ENCODE data around the gene TMEM202.

DNA sequence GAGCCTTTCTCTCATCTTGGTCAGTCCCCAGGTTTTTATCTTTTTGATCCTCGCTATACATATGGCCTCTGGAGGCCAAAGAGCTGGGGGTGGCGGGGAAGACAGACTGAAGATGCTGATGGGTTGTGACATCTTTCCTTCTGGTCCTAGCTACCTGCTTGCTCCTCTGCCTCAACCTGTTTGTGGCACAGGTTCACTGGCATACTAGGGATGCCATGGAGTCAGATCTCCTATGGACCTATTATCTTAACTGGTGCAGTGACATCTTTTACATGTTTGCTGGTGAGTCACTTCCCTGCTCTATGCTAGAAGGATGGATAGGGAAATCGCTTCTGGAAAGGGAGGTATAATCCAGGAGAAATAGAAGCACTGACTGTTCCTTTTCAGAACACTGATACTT is 8.8 kb downstream of the TMEM202 start:
- TF ChIP-seq, protein P1, sequence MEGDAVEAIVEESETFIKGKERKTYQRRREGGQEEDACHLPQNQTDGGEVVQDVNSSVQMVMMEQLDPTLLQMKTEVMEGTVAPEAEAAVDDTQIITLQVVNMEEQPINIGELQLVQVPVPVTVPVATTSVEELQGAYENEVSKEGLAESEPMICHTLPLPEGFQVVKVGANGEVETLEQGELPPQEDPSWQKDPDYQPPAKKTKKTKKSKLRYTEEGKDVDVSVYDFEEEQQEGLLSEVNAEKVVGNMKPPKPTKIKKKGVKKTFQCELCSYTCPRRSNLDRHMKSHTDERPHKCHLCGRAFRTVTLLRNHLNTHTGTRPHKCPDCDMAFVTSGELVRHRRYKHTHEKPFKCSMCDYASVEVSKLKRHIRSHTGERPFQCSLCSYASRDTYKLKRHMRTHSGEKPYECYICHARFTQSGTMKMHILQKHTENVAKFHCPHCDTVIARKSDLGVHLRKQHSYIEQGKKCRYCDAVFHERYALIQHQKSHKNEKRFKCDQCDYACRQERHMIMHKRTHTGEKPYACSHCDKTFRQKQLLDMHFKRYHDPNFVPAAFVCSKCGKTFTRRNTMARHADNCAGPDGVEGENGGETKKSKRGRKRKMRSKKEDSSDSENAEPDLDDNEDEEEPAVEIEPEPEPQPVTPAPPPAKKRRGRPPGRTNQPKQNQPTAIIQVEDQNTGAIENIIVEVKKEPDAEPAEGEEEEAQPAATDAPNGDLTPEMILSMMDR (IDR thresholded peaks at IDR 0.05; ENCODE audit: insufficient read depth, low read length), result no peak
- no peak for TF ChIP-seq SPI1 (IDR thresholded peaks at IDR 0.05; ENCODE audit: borderline replicate concordance, low read depth)
- TF ChIP-seq GABPA (IDR thresholded peaks at IDR 0.05; ENCODE audit: low read depth), result no peak
- TF ChIP-seq, protein P2, sequence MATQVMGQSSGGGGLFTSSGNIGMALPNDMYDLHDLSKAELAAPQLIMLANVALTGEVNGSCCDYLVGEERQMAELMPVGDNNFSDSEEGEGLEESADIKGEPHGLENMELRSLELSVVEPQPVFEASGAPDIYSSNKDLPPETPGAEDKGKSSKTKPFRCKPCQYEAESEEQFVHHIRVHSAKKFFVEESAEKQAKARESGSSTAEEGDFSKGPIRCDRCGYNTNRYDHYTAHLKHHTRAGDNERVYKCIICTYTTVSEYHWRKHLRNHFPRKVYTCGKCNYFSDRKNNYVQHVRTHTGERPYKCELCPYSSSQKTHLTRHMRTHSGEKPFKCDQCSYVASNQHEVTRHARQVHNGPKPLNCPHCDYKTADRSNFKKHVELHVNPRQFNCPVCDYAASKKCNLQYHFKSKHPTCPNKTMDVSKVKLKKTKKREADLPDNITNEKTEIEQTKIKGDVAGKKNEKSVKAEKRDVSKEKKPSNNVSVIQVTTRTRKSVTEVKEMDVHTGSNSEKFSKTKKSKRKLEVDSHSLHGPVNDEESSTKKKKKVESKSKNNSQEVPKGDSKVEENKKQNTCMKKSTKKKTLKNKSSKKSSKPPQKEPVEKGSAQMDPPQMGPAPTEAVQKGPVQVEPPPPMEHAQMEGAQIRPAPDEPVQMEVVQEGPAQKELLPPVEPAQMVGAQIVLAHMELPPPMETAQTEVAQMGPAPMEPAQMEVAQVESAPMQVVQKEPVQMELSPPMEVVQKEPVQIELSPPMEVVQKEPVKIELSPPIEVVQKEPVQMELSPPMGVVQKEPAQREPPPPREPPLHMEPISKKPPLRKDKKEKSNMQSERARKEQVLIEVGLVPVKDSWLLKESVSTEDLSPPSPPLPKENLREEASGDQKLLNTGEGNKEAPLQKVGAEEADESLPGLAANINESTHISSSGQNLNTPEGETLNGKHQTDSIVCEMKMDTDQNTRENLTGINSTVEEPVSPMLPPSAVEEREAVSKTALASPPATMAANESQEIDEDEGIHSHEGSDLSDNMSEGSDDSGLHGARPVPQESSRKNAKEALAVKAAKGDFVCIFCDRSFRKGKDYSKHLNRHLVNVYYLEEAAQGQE (IDR thresholded peaks at IDR 0.05; ENCODE audit: insufficient replicate concordance, low read depth), result no peak
- TF ChIP-seq POLR2AphosphoS5 (IDR thresholded peaks at IDR 0.05; ENCODE audit: low read depth), result no peak
